H1 (cell line): Measurements from ENCODE around the gene NADSYN1. TPM values are rescaled to one million over a fixed set of nuclear protein-coding genes. Genes with fewer than 3 reads are reported as not detected.

Source experiments
- CTCF ChIA-PET: fragments of 300-600 bp; sonication (Branson Sonifier 250); formaldehyde crosslinking; loops from one replicate; lab custom pipeline; 2021; ENCODE audit not compliant: partially characterized antibody; lab: Charles Lee
- POLR2A ChIA-PET: fragments of 300-600 bp; sonication (Branson Sonifier 250); formaldehyde crosslinking; loops from one replicate; lab custom pipeline; 2021; ENCODE audit warnings: inconsistent platforms; ENCODE audit not compliant: partially characterized antibody; lab: Charles Lee
- DNase-seq, 2 experiments: peaks; one replicate each; pipeline versions ENCODE4 v3.0.0 to v3.0.0-alpha.2; 2010 to 2022; ENCODE audit warnings: low spot score in 2 of 2, low read depth in 1 of 2, mixed read lengths in 1 of 2
- FAIRE-seq: peaks from 2 replicates; lab custom pipeline; 2011; peaks lifted over from hg19 to GRCh38; lab: Jason Lieb, UNC
- H2AFZ ChIP-seq: 2 replicates; pipeline ENCODE4 v1.8.1; 2012; ENCODE audit warnings: low read length, inconsistent platforms
- H2AK5ac ChIP-seq: 2 replicates; pipeline ENCODE4 v1.6.1; 2013; ENCODE audit warnings: low read depth, low read length
- H2BK120ac ChIP-seq: replicated peaks from 2 replicates; pipeline ENCODE3; 2013; ENCODE audit warnings: low read depth, low read length, inconsistent platforms
- H2BK12ac ChIP-seq: 2 replicates; pipeline ENCODE4 v1.6.1; 2013; ENCODE audit warnings: low read depth, low read length
- H2BK15ac ChIP-seq: 2 replicates; pipeline ENCODE4 v1.6.1; 2013; ENCODE audit warnings: low read length
- H2BK20ac ChIP-seq: 2 replicates; pipeline ENCODE4 v1.6.1; 2013; ENCODE audit warnings: low read length
- H2BK5ac ChIP-seq: 2 replicates; pipeline ENCODE4 v1.6.1; 2013; ENCODE audit warnings: low read depth, low read length
- H3K14ac ChIP-seq: 2 replicates; pipeline ENCODE4 v1.6.1; 2013; ENCODE audit warnings: inconsistent platforms; ENCODE audit not compliant: insufficient read length
- H3K18ac ChIP-seq: 2 replicates; pipeline ENCODE4 v1.6.1; 2013; ENCODE audit warnings: low read length; ENCODE audit errors: extremely low read depth
- H3K23ac ChIP-seq: 2 replicates; pipeline ENCODE4 v1.6.1; 2013; ENCODE audit warnings: inconsistent platforms; ENCODE audit not compliant: insufficient read length
- H3K23me2 ChIP-seq: 2 replicates; pipeline ENCODE4 v1.6.1; 2013; ENCODE audit warnings: low read depth, low read length
- H3K27ac ChIP-seq: 2 replicates; pipeline ENCODE4 v1.6.1; 2011; ENCODE audit warnings: low read depth, low read length, inconsistent platforms
- H3K27me3 ChIP-seq, 4 experiments: replicated peaks in 1 of 4; 1 replicate in 1 of 4; 2 replicates in 3 of 4; pipeline versions ENCODE4 v1.6.1 to v1.8.1; 2011 to 2013; ENCODE audit warnings: low read length in 3 of 4, mild to moderate bottlenecking in 3 of 4, inconsistent platforms in 2 of 4, mixed read lengths in 2 of 4, moderate library complexity in 1 of 4; ENCODE audit not compliant: control insufficient read depth in 3 of 4, insufficient read depth in 3 of 4; ENCODE audit errors: extremely low read depth in 1 of 4
- H3K36me3 ChIP-seq, 4 experiments: 2 replicates each; pipeline versions ENCODE4 v1.6.1 to v1.8.1; 2011 to 2013; ENCODE audit warnings: mild to moderate bottlenecking in 4 of 4, low read length in 3 of 4, moderate library complexity in 2 of 4, control low read depth in 1 of 4, inconsistent platforms in 1 of 4; ENCODE audit not compliant: insufficient read depth in 4 of 4, control insufficient read depth in 2 of 4
- H3K4ac ChIP-seq: replicated peaks from 2 replicates; pipeline ENCODE3; 2013; ENCODE audit warnings: low read length, low read depth, mixed read lengths, inconsistent platforms; ENCODE audit not compliant: insufficient read length
- H3K4me1 ChIP-seq, 4 experiments: replicated peaks in 1 of 4; 1 replicate in 1 of 4; 2 replicates in 3 of 4; pipeline versions ENCODE4 v1.6.1 to v1.8.1; 2011 to 2013; ENCODE audit warnings: low read length in 3 of 4, inconsistent platforms in 2 of 4, mixed read lengths in 1 of 4; ENCODE audit not compliant: insufficient read depth in 4 of 4, control insufficient read depth in 3 of 4
- H3K4me2 ChIP-seq, 2 experiments: 2 replicates each; pipeline versions ENCODE4 v1.6.1 to v1.8.1; 2011 to 2013; ENCODE audit warnings: low read depth in 2 of 2, low read length in 2 of 2, control low read depth in 1 of 2, inconsistent platforms in 1 of 2, mild to moderate bottlenecking in 1 of 2; ENCODE audit not compliant: insufficient read depth in 1 of 2
- H3K4me3 ChIP-seq, 4 experiments: fragments of 200-600, 300-600 bp in 1 of 4; sonication (generic), shearing (Covaris generic), sonication (Bioruptor Twin) in 1 of 4; 2 replicates each; pipeline versions ENCODE4 v1.5.1 to v1.8.1; 2011 to 2016; ENCODE audit warnings: low read length in 4 of 4, low read depth in 3 of 4, control low read depth in 2 of 4, inconsistent platforms in 2 of 4, mild to moderate bottlenecking in 2 of 4, mixed read lengths in 1 of 4, moderate library complexity in 1 of 4; ENCODE audit not compliant: insufficient read depth in 2 of 4; ENCODE audit errors: extremely low read depth in 1 of 4
- H3K56ac ChIP-seq: replicated peaks from 2 replicates; pipeline ENCODE3; 2013; ENCODE audit warnings: low read depth, mild to moderate bottlenecking, mixed read lengths, low read length, inconsistent platforms; ENCODE audit not compliant: insufficient read length
- H3K79me1 ChIP-seq: 2 replicates; pipeline ENCODE4 v1.6.1; 2013; ENCODE audit warnings: low read depth, low read length, control low read depth
- H3K79me2 ChIP-seq, 2 experiments: 2 replicates each; pipeline versions ENCODE4 v1.6.1 to v1.8.1; 2012 to 2013; ENCODE audit warnings: low read length in 2 of 2, mild to moderate bottlenecking in 2 of 2, inconsistent platforms in 1 of 2; ENCODE audit not compliant: insufficient read depth in 2 of 2, control insufficient read depth in 1 of 2
- H3K9ac ChIP-seq, 4 experiments: replicated peaks in 1 of 4; 1 replicate in 1 of 4; 2 replicates in 3 of 4; pipeline versions ENCODE4 v1.6.1 to v1.8.1; 2011 to 2013; ENCODE audit warnings: low read depth in 3 of 4, low read length in 3 of 4, control low read depth in 2 of 4, mild to moderate bottlenecking in 2 of 4, moderate library complexity in 2 of 4, inconsistent platforms in 1 of 4; ENCODE audit errors: extremely low read depth in 1 of 4
- H3K9me3 ChIP-seq, 2 experiments: 2 replicates each; pipeline versions ENCODE4 v1.6.1 to v1.8.1; 2012 to 2013; ENCODE audit warnings: mild to moderate bottlenecking in 2 of 2, moderate library complexity in 2 of 2, control low read depth in 1 of 2, inconsistent platforms in 1 of 2, low read depth in 1 of 2, low read length in 1 of 2, mixed read lengths in 1 of 2; ENCODE audit not compliant: insufficient read depth in 2 of 2
- H4K20me1 ChIP-seq, 2 experiments: replicated peaks in 1 of 2; 2 replicates each; pipeline versions ENCODE3 to v1.8.1; 2011 to 2013; ENCODE audit warnings: inconsistent platforms in 2 of 2, low read length in 2 of 2, mild to moderate bottlenecking in 1 of 2; ENCODE audit not compliant: insufficient read depth in 2 of 2, control insufficient read depth in 1 of 2
- H4K5ac ChIP-seq: 2 replicates; pipeline ENCODE4 v1.6.1; 2013; ENCODE audit warnings: low read length, low read depth, mixed read lengths, inconsistent platforms; ENCODE audit not compliant: insufficient read length
- H4K8ac ChIP-seq: 2 replicates; pipeline ENCODE4 v1.8.0; 2013; ENCODE audit warnings: mild to moderate bottlenecking, moderate library complexity, low read length, inconsistent platforms; ENCODE audit not compliant: insufficient read depth; ENCODE audit errors: extremely low read depth
- H4K91ac ChIP-seq: replicated peaks from 2 replicates; pipeline ENCODE3; 2013; ENCODE audit warnings: low read length, mixed read lengths, inconsistent platforms; ENCODE audit not compliant: insufficient read length
- CTCF ChIP-seq, 3 experiments: IDR thresholded peaks; 1 replicate in 2 of 3; 2 replicates in 1 of 3; pipeline versions ENCODE4 v1.5.1 to v1.6.1; 2011; ENCODE audit warnings: low read length in 3 of 3, mild to moderate bottlenecking in 3 of 3, inconsistent platforms in 2 of 3, low read depth in 1 of 3, moderate library complexity in 1 of 3; ENCODE audit not compliant: insufficient read depth in 1 of 3; ENCODE audit errors: control extremely low read depth in 1 of 3
- POLR2AphosphoS5 ChIP-seq: IDR thresholded peaks from 2 replicates; pipeline ENCODE4 v1.6.1; 2011; ENCODE audit warnings: low read depth, low read length
- RAD21 ChIP-seq, 2 experiments: IDR thresholded peaks in 1 of 2; conservative IDR thresholded peaks in 1 of 2; 2 replicates each; pipeline ENCODE4 v1.6.1; 2011; ENCODE audit warnings: low read depth in 2 of 2, low read length in 2 of 2, improper control_type of control experiment in 1 of 2, inconsistent platforms in 1 of 2, mild to moderate bottlenecking in 1 of 2, moderate library complexity in 1 of 2
- SIRT6 ChIP-seq: IDR thresholded peaks from one replicate; pipeline ENCODE4 v1.7.1; 2012; ENCODE audit warnings: low read length, inconsistent platforms
- WGBS, 2 experiments: shearing (Covaris generic) in 1 of 2; methylation state at CpG; one replicate each; pipeline versions ENCODE4 v1.1.6 to v1.1.7; 2013 to 2015; ENCODE audit warnings: low lambda C conversion rate in 2 of 2, mixed read lengths in 2 of 2, inconsistent platforms in 1 of 2, low coverage in 1 of 2, missing lambda C conversion rate in 1 of 2; ENCODE audit not compliant: insufficient replicate concordance in 2 of 2, insufficient coverage in 1 of 2, insufficient read length in 1 of 2; ENCODE audit errors: extremely low coverage in 1 of 2, missing lambda C conversion rate in 1 of 2; 5-methylcytosine and 5-hydroxymethylcytosine counted together
- polyA plus RNA-seq, 7 experiments: library from polyadenylated mRNA; depleted of rRNA in 3 of 7; stranded (reverse) in 5 of 7; unstranded in 2 of 7; fragments of >200 nt in 5 of 7; fragments of 200-250 nt in 2 of 7; gene quantifications; 1 replicate in 5 of 7; 2 replicates in 1 of 7; 4 replicates in 1 of 7; pipeline versions ENCODE4 v1.2.1 to v1.2.3, GENCODE V29; 2011 to 2013; ENCODE audit warnings: missing spikeins in 2 of 7, mixed read lengths in 2 of 7
- total RNA-seq: library from RNA; stranded (reverse); fragmentation: NEBNext Ultra II Directional; extraction: Animal tissue kit (Norgen Biotek cat#: 25700); gene quantifications from 2 replicates; pipeline ENCODE4 v1.2.1, GENCODE V29; 2021

NADSYN1 gene
- total and polyA plus RNA-seq, 2 of the 8 experiments (the other 6 are each of a cell fraction or from before 2014, with no cell fraction given), result 38.3 to 38.6 TPM

- Histone ChIP-seq H3K79me2 (peaks cover 0 to 19% of the 10 kb centered on the region in 2 experiments; a peak in 2 of 4 replicates), H3K9ac (no peak overlapping the region), H2BK15ac (no peak overlapping the region), H2BK12ac (no peak overlapping the region), H3K4me3 (no peak overlapping the region), H3K4ac (no peak overlapping the region), H2AFZ (no peak overlapping the region), H2AK5ac (no peak overlapping the region), H3K27ac (no peak overlapping the region), H3K23ac (no peak overlapping the region), H2BK120ac (no peak overlapping the region), H3K27me3 (no peaks in the 10 kb centered on the region), H3K79me1 (peaks cover 3% of the 10 kb centered on the region; the same call in 1 of the 2 replicates), H3K23me2 (peaks cover 7% of the 10 kb centered on the region; the same call in 1 of the 2 replicates), H3K36me3 (peaks cover 4 to 24% (median 8%) of the 10 kb centered on the region in 4 experiments; a peak in 5 of 8 replicates), H3K56ac (no peak overlapping the region), H4K20me1 (peaks cover 5 to 12% of the 10 kb centered on the region in 2 experiments), H3K4me2 (peak overlapping the region in 1 of 2 experiments; percentile 97; a peak in 1 of 4 replicates), H3K18ac (no peak overlapping the region), H4K8ac (no peak overlapping the region), H2BK20ac (no peak overlapping the region), H3K14ac (no peak overlapping the region), H3K9me3 (no peaks in the 10 kb centered on the region), H3K4me1 (peaks cover 3 to 10% (median 7%) of the 10 kb centered on the region in 4 experiments; a peak in 6 of 7 replicates), H4K91ac (no peak overlapping the region), H4K5ac (no peak overlapping the region), H2BK5ac (no peak overlapping the region)
- DNase-seq, result no peak
- no peak for FAIRE-seq
- 76% methylated on average over 7 of the region's 7 CpGs; no CpG with 5 or more reads in 1 of the 2 experiments for WGBS, 2 experiments
- ChIA-PET CTCF (interaction anchor here (1.0 to 2.0 kb wide), 3 partner anchors 16 to 29 kb away, joined by 3 to 4 read pairs (median 3); no protein-coding TSS in a partner anchor), POLR2A (no interaction called here)
- TF ChIP-seq POLR2AphosphoS5, result no peak
- peak; percentile 24 to 33; a peak in 1 of 4 replicates for TF ChIP-seq RAD21 (IDR thresholded peaks at IDR 0.05 in 1 of 2, conservative IDR thresholded peaks at IDR 0.05 in 1 of 2; ENCODE audit: low read depth in 2 of 2, low read length in 2 of 2)
- TF ChIP-seq SIRT6, result no peak
- TF ChIP-seq CTCF (IDR thresholded peaks at IDR 0.05; ENCODE audit: control extremely low read depth in 1 of 3, insufficient read depth in 1 of 3, low read depth in 1 of 3, low read length in 3 of 3), result peak in 2 of 3 experiments; percentile 8 to 25; a peak in 2 of 4 replicates
Measured at GRCh38 chr11:71454470-71455113, 1.6 kb downstream of the NADSYN1 start.
